Left renal cortex interstitium (tissue), 4 donors: Measurements from ENCODE around the gene HDAC4. TPM values are rescaled to one million over a fixed set of nuclear protein-coding genes. Genes with fewer than 3 reads are reported as not detected.

Experiments used
- DNase-seq, 4 donors: peaks; one replicate each; pipeline ENCODE4 v3.0.0-alpha.2; 2013; ENCODE audit warnings: low read depth in 4 of 4, low spot score in 2 of 4, missing footprints in 1 of 4
- polyA plus RNA-seq, 4 donors: library from polyadenylated mRNA; unstranded; fragments of 120-200 nt; gene quantifications; one replicate each; pipeline ENCODE4 v1.2.1, GENCODE V29; 2013; ENCODE audit not compliant: insufficient read length in 4 of 4

The HDAC4 gene
- polyA plus RNA-seq, 4 donors = 10.5 to 21.1 (median 14.3) TPM

DNA sequence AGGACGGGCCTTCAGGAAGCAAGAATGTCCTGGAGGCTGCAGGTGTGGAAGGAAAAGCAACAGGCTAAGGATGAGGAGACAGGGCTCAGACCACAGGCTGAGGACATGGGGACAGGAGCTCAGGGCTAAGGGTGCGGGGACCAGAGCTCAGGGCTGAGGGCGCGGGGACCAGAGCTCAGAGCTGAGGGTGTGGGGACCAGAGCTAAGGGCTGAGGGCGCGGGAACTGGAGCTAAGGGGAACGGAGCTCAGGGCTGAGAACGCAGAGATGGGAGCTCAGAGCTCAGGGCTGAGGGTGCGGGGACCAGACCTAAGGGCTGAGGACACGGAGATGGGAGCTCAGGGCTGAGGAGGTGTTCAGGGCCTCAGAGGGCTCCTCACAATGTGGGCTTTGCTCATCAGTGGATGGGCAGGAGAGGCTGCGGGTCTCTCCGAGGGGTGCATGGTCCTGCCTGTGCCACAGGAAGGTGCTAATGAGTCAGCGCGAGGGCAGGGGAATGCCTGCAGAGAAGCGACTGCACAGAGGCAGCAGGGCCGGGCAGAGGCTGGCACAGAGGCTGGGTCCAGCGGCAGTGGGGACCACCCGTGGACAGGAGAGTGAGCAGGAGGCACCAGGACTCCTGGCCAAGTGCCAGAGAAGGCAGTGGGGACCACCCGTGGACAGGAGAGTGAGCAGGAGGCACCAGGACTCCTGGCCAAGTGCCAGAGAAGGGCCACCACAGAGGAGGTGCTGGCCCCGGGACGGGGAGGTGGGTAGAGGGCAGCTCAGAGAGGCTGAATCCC is 281.3 kb downstream of the HDAC4 start:
- no peak for DNase-seq

DNA sequence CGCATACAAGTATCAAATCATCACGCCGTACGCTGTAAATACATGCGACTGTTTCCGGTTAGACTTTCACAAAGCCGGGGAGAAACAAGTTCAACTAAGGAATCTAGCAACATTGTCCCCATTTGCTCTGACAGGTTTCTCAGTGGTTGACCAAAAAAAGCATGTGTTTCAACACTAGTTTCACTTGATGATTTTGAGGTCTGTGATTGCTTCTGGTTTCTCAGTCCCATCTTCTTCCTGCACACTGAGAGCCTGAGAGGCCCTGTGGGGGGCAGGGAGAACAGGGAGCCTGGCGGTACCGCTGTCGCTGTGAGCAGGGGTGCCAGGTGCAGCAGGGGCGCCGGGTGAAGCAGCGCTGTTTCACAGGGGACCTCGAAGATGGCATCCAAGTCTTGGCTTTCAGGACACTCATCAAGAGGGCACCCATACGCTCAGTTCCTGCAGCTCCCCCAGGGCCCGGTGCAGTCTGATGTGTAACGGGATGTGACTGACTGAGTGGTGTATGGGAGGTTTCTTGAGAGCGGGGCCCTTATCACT is 282.1 kb downstream of the HDAC4 start:
- no peak for DNase-seq

DNA sequence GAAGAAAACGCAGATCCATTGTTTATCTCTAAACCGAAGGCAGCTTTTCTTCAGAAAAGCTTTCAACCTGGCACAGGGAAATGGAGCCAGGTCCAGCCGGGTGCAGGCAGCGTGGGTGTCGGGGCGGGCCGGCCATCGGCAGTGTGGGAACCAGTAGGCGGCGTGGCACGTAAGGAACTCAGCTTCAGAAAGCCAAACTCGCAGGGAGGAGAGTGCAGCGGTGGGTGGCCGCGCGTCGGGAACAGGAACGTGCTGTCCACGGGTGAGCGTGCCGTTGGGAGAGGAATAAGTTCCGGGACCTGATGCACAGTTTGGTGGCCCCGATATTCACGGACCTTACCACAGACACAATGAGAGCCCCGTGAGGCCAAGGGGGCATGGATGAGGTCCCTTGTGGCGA is 282.6 kb downstream of the HDAC4 start:
- DNase-seq = no peak

DNA sequence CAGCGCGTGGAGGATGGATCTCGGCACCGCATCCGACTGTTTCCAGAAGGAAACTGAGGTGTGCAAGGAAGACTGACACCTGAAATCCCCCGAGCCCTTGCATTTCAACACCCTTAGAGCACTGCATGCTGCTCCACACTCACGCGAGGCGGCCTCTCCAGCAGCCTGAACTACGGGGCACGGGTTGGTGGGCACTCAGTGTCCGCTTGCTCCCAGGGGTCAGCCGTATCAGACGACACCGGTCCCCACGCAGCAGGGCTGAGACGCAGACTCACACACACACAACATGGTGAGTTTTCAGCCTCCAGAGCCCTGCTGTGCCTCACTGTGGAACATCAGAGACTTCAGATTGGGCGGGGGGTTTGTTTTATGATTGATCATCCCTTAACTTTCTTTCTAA is 283.0 kb downstream of the HDAC4 start:
- DNase-seq = no peak

DNA sequence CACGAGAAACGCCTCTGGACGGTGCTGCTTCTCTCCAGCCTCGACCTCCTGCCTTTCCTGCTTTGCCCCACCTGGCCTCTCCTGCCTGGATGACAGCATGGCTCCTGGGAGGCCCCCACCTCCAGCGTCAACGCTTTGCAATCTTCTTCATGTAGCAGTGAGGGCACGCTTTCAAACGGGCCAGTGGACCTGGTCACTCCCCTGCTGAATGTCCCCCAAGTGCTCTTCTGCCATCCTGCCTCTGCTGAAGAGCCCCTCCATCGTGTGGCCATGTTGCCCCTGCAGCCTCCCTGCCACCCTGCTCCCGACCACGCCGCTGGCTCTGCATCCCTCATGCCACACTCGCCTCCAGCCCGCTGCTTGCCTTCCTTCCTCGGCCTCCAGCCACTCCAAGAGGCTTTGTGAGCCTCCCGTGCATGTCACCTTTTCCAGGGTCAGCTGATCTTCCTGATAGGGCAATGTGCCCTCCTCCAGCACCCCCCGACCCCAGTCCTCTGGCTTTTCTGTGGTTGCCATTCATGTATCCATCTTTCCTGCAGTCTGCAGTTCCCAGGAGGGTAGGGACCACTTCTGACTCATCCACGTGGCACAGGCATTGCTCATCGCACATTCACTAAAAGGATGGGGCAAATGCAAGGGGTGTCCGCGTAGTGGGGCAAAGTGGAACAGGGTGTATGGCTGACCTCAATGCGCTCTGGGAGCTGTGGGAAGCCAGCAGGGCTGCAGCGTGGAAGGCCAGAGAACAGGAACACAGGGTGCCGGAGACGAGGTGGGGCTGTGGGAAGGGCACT is 284.2 kb downstream of the HDAC4 start:
- no peak for DNase-seq

DNA sequence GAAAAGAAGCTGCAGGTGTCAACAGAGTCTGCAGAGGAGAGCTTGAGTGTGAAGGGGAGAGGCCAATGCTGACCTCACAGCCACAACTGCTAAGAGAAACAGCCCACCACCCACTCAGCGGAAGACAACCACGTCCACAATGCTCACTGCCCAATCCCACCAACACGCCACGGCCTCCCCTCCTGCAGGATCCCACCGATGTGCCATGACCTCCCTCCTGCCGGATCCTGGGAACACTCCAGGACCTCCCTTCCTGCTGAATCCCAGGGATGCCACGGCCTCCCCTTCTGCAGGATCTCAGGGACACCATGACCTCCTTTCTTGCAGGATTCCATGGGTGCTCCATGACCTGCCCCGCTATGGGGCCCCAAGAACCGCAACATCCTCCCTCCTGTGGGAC is 285.2 kb downstream of the HDAC4 start:
- DNase-seq = no peak

DNA sequence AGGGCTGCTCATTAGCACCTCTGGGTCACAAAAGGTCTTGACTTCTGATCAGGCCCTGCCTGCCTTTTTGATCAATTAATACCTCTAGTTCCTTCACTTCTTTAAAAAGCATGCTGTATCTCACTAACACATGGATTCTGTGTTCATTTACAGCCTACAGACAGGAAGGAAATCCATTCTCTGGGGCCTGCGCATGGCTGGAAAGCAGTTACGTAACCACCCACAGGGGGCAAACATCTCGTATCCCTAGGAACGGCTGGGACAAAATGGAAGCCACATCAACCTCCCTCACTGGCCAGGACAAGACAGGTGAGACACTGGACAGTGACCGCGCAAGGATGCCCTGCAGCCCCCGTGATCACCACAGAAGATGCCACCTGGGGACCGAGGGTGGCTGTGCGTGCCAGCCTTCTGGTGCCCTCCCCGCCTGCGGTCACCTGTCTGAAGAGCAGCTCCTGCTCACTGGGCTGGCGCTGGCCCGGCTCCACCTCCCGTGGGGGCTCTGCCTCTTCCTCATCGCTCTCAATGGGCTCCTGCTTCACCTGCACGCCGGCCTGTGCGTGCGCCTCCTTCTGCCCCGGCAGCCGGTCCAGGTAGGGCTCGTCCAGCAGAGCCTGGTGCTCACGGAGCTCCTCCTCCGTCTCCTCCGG is 286.1 kb downstream of the HDAC4 start:
- DNase-seq = no peak

DNA sequence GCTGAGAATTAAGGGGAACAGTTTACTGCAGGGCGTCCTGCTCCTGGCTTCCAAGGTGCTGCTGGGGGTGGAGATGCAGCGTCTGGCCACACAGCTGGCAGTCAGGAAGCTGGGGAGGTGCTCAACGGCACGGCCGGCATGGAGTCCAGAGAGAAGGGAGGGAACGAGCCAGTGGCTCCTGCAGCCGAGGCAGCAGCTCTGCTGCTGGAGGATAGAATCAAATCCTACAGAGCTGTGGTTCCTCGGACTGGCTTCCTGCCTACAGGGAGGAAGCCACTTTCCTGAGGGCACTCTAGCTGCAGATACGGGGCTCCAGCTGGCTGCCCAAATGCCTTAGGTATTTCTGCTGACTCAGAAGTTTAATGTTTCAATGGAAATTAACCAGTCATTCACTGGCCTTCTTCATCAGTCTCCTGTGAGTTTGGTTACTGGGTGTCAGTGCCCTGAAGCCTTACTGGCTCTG is 286.7 kb downstream of the HDAC4 start:
- DNase-seq = no peak

DNA sequence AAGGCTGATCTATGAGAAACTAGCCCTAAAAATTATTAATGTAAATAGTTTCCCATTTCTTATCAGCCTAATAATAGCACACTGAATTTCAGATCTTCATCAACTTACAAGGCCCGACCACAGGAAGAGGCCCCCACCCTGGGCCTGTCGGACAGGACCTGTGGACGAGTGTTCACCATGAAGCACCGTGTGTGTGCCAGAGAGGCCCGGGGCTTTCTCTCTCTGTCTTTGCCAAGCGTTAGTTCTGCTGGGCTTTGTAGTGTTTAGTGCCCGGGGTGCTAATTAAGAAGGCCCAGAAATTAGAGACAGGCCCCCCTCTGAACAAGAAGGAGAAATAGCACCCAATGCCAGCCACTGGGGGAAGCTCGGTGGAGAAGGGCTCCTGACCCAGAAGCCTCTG is 287.2 kb downstream of the HDAC4 start:
- no peak for DNase-seq

DNA sequence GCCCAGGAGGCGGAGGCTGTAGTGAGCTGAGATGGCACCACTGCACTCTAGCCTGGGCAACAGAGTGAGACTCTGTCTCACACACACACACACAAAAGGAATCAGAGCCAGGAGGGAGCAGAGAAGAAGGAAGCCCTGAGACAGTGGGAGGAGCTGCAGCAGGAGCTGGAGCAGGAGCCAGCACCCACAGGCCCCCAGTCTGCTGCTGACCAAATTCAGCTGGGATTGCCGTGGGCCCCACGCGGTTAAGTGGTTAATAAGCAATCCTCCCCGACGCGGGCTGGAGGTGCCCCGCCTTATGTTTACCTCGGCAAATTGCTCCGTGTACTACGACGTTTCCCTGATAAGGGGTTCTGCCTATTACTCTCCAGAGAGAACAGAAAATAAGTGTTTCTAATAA is 287.6 kb downstream of the HDAC4 start:
- DNase-seq = no peak

DNA sequence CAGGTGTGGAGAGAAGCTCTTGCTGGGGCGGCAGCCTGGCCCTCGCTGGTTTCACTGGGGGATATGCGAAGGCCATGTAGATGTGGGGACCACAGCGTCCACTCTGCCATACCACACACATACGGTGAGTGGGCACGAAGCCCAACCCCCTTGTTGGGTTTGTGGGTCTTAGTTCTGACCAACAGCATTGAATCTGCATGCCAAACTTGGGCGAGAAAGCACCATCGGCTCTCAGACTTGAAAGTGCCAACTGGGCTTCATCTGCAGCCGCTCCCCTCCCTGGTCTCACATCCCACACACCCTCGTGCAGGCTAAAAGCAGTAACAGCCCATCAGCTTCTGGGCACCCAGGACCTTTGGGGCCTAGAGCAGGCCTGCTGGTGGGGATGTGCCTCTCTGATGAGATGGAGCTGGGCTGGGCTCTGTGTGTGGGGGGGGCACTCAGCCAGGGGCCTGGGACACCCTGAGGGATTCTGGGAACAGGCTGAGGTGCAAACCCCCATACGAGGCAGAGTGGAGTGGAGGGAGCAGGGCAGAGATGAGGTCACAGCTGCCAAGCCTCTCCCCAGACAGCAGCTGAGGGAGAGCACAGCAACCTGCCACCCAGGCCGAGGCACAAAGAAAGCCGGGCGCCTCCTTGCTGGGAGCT is 288.6 kb downstream of the HDAC4 start:
- no peak for DNase-seq

DNA sequence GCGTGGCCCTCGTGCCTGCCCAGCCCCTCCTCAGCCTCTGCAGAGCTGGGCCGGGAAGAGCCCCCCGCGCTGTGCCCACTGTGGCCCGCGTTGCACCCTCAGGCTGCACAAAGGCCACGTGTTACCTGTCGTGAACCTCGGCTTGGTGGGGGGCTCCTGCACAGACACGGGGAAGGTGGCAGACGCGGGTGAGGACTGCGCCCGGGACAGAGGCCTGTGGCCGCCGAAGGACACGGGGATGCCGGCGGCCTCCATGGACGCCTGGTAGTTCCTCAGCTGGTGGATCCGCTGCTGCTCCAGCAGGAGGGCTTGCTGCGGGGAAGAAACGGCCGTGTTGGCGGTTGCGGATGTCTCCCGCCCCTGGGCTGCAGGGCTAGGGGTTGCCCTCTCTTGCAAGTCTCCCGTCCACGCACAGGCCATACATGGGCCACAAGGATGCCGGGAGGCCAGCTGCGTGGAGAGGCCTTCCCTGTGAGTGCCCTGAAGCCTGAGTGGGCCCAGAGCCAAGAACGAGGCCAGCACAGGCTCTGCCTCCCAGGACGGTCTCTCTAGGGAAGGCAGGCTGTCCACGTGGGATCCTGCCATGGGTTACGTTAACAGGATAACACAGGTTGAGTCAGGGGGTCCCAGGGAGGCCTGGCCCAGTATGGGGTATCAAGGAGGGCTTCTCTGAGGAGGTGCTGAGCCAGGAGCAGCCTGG is 289.3 kb downstream of the HDAC4 start:
- no peak for DNase-seq

DNA sequence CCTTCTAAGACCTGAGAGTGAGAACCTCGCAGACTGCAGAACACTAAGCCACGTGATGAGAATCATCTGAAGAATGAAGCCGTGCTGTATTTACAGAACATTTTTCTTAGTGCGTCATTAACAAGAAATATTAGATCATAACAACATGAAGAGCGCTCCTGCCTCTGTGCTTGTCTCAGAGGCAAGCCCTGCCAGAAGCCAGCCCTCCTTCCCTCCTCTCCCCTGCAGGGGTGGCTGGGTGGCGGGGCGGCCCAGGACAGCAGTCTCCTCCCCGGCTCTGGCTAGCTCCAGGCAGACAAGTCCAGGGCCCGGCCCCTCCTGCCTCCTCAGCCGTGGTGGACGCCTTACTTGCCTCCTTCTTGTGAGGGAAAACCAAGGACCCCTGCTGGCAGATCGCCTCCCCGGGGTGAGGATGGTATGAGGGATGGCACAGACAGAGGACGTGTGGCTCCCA is 290.2 kb downstream of the HDAC4 start:
- no peak for DNase-seq

DNA sequence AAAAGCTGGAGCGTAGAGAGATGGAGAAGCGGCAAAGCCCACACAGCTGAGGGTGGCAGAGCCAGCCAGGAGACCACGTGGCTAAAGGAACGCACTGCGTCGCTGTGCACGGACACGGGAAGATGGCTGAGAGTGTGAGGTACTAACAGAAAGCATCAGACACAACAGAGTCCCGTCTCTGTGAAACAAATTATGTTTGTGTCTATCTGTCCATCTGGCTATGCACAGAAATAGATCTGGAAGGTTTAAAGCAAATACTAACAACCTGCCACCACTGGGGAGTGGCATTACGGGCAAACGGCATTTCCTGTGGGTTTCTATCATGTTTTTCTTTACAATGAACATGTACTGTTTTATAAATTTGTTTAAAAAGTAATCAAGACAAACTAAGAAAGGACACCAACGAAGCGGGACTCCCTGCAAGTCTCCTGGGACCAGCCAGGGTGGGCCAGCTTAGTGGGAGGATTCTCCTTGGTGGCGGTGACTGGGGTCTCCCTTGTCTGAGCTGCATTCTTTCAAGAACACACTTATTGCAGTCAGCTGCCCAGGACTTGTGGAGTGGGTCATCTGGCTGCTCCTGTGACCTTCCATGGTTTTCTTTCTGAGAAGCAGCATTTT is 290.8 kb downstream of the HDAC4 start:
- DNase-seq = no peak

DNA sequence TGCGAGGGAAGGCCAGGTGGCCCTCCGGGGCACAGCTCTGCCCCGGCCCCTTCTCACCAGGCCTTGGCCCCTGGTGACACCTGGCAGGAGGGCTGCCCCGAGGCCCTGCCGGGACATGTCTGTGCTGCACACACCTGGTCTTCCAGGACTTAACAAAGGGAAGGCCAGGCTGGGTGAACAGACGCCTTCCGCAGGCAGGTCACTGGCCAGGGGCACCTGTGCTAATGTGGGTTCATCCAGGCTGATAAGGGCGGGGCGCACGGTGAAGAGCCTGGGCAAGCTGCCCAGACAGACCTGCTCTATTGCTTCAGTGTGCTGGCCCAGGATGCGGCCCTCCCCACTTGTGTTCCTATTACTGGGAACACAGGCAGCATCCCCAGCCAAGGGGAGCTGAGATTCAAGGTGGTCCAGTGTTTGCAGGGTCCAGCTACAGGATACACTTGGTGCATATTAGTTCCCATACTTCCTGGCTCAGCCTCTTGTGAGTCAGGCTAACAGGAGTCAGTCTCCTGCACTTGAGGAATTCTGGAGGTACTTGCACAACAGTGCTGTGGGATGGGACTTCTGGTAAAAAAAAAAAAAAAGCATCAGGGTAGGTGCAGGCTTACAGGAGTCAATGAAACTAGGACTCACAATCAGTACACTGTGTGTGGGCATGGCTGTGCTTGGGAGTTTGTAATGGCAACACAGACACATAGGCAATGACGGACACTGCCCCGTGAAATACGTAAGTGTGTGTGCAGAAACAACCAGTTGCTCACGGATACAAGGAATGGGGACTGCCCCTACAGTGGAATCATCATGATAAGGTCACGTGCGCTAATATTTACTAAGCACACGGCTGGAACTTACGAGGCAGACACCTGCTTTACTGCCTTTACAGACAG is 291.5 kb downstream of the HDAC4 start:
- no peak for DNase-seq

DNA sequence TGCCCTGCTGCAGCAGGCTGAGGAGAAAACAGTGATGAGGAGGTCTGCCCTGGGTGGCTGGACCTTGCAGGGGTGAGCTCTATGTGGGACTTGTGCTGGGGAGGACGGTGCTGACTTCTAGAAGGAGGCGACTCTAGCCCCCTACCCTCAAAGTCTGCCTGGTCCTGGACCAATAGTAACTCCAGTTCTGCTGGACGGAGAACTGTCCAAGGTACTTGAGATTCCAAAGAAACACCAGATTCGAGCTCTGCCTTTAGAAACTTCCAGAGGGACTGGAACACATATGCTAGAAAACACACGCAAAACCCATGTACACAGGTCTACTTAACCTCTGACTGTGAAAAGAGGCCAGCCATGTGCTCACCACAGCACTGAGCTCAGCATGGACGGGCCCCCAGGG is 292.4 kb downstream of the HDAC4 start:
- DNase-seq = no peak

DNA sequence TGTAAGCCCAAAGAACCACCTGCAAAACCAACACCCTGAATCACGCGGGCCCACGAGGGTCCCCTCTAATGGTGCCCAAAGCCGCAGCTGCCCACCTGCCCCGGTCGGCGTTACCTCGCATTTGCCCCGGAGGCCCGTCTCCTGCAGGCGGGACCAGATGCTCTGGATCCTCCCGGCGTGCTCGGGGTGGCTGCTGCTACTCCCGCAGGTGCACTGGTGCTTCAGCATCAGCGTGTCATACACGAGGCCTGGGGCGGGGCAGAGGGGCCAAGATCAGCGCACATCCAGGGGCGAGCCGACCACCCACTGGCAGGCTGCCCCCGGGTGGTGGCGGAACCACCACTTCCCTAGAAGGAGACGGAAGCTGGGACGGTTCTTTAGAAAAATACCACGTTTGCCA is 292.9 kb downstream of the HDAC4 start:
- no peak for DNase-seq

DNA sequence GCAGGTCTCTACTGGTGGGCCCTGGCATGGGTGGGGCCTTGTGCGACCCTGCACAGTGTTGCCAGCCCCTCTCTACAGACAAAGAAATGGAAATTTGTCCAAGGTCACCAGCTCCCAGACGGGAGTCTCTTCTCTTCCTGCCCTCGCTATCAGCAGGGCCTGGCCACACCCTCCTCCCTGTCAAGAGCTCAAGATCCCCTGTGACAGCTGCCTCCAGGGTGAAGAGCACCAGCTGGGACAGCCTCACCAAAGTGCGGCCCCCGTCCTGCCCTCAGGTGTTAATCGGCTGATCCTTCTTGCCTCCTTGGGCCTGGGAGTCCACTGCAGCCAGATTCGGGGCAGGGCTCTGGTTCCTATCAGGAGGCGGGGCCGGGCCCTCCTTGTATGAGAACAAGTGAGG is 293.9 kb downstream of the HDAC4 start:
- no peak for DNase-seq
